ENCODE results near the gene RTEL1. TPM values are rescaled to one million over a fixed set of nuclear protein-coding genes. Genes with fewer than 3 reads are reported as not detected.

RTEL1 gene
- total RNA-seq, 2 experiments from 2014 or later, result 49.8 to 54.3 TPM

DNA sequence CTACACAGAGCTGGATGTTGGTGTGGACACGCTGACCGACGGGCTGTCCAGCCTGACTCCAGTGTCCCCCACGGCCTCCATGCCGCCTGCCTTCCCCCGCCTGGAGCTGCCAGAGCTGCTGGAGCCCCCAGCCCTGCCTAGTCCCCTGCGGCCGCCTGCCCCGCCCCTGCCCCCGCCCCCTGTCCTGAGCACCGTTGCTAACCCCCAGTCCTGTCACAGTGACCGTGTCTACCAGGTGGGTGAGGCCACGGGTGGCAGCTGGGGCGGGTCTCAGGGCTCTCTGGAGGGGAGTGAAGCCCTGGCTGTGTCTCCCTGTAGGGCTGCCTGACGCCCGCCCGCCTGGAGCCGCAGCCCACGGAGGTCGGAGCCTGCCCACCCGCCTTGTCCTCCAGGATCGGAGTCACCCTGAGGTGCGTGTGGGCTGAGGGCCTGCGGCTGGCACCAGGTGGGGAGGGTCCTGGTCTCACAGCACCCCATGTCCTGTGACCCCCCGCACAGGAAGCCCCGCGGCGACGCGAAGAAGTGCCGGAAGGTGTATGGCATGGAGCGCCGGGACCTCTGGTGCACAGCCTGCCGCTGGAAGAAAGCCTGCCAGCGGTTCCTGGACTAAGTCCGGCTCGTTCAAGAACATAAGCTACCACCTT, 84.4 kb downstream of the RTEL1 start:
- Mint-ChIP-seq H3K4me1 (ENCODE audit: low read depth) (no peaks in the 10 kb centered on the region), H3K4me3 (no peak overlapping the region), H3K27ac (no peak overlapping the region), H3K27me3 (ENCODE audit: low read depth) (no peaks in the 10 kb centered on the region), H3K9me3 (ENCODE audit: insufficient read depth) (no peaks in the 10 kb centered on the region), H3K36me3 (ENCODE audit: low read depth) (peaks cover 10% of the 10 kb centered on the region)
- ChIA-PET CTCF (no interaction called here), POLR2A (interaction anchor here (0.9 kb wide), 1 partner anchor 32 kb away, joined by 3 read pairs; no protein-coding TSS in a partner anchor)
- ATAC-seq (no peak), DNase-seq (no peak)

DNA sequence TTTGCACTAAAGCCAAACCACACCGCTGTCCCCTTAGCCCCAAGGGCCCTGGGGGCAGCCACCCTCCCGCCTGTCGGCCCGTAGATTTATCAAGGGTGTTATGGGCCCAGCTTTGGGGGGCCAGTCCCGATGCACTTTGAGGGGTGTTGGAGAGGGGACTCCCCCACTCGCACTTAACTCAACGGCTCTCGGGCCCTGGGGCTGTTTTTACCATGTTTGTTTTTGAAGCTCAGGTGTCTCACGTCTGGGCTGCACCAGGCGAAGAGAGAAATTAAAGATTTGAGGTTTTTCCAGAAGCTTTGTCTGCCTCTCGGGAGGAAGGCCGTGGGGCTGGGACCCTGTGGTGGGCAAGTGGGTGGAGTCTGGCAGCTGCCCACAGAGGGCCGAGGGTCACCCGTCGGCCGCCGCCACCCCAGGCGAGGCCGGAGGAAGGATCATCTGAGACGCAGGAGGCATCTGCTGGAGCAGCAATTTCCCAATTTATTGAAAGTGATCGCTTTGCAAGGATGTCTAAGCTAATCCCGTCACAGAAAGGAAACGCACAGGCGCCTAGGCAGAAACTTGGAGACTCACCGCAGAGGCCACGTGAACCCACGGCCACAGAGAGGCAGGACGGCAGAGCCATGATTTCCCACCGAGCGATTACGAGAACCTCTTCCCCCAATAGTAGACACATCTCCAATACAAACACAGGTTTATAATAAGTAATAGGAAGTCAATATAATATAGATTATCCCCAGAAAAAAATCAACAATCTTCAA, 85.3 kb downstream of the RTEL1 start:
- Mint-ChIP-seq H3K27me3 (ENCODE audit: low read depth) (no peaks in the 10 kb centered on the region), H3K27ac (no peak overlapping the region), H3K9me3 (ENCODE audit: insufficient read depth) (no peaks in the 10 kb centered on the region), H3K4me1 (ENCODE audit: low read depth) (no peaks in the 10 kb centered on the region), H3K4me3 (no peak overlapping the region), H3K36me3 (ENCODE audit: low read depth) (peaks cover 10% of the 10 kb centered on the region)
- POLR2A ChIA-PET, result interaction anchor here (0.9 kb wide), 1 partner anchor 33 kb away, joined by 3 read pairs; no protein-coding TSS in a partner anchor
- DNase-seq (no peak), ATAC-seq (no peak)
- CTCF ChIA-PET, result no interaction called here

DNA sequence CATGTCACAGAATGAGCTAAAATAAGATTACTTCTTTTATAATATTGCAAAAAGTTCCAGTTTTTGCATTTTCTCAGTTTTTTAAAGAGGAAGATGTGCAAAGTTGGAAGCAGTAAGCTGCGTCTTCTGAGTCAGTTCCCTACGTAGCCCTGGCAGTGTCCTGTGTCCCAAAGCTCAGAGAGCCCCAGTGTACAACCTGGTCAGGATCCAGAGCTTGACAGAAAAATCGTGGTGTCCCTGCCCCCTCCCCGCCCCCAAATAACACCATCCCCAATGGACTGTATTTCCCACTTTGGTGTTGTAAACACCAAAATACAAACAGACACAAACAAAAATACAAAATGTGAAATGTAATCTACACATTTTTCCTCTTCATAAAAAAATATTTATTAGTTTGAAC, 86.0 kb downstream of the RTEL1 start:
- Mint-ChIP-seq H3K27me3 (ENCODE audit: low read depth) (no peaks in the 10 kb centered on the region), H3K4me3 (no peak overlapping the region), H3K4me1 (ENCODE audit: low read depth) (no peaks in the 10 kb centered on the region), H3K36me3 (ENCODE audit: low read depth) (peaks cover 10% of the 10 kb centered on the region), H3K9me3 (ENCODE audit: insufficient read depth) (no peaks in the 10 kb centered on the region), H3K27ac (no peak overlapping the region)
- no peak for ATAC-seq
- no peak for DNase-seq
- CTCF ChIA-PET, result no interaction called here
- POLR2A ChIA-PET, result no interaction called here

DNA sequence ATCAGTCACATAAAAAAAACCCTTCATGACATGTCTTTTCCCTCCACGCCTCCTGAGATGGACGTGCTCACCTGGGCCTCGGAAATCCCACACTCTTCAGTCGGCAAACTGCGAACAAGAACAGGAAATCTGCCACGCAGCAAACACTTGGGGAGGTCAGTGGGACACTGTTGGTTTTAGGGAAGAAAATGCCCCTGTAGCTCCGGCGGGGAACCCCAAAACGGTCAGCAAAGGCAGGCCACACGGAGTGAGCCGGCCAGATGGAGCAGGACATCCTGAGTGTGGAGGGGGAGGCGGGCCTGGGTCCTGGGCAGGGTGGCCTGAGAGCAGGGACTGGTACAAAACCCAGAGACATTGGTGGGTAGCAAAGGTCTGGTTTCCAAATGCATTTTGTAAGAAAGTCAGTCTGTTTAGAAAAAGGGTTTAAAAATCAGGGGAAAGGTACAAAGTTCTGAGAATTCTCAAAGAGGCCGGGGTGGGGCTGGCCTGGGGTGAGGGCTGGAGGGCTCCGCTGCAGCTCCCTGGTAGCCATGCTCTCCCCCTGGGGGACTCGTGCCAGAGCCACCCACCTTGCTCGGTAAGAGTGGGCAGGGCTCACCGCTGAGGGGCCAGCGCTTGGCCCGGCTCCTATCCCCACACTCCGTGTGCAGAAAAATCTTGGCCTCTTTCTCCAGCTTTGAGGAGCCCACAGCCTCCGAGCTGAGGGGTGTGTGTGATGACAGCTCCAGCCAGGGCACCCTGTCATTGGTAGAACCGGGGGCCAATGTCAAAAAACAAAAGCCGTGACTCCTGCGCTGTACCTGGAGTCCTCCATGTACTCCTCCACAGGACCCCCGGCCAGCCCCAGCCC, 86.7 kb downstream of the RTEL1 start:
- POLR2A ChIA-PET, result no interaction called here
- Mint-ChIP-seq H3K4me1 (ENCODE audit: low read depth) (peaks cover 4% of the 10 kb centered on the region), H3K9me3 (ENCODE audit: insufficient read depth) (no peaks in the 10 kb centered on the region), H3K4me3 (no peak overlapping the region), H3K36me3 (ENCODE audit: low read depth) (peaks cover 10% of the 10 kb centered on the region), H3K27me3 (ENCODE audit: low read depth) (no peaks in the 10 kb centered on the region), H3K27ac (no peak overlapping the region)
- DNase-seq (no peak), ATAC-seq (no peak)
- CTCF ChIA-PET, result interaction anchor here (0.9 kb wide), 1 partner anchor 103 kb away, joined by 3 read pairs; no protein-coding TSS in a partner anchor

GRCh38 chr20:63745424-63745805, 87.3 kb downstream of the RTEL1 start:
- DNase-seq (no peak), ATAC-seq (no peak)
- Mint-ChIP-seq H3K4me3 (no peak overlapping the region), H3K9me3 (ENCODE audit: insufficient read depth) (no peaks in the 10 kb centered on the region), H3K36me3 (ENCODE audit: low read depth) (peaks cover 10% of the 10 kb centered on the region), H3K27me3 (ENCODE audit: low read depth) (no peaks in the 10 kb centered on the region), H3K27ac (no peak overlapping the region), H3K4me1 (ENCODE audit: low read depth) (peaks cover 9% of the 10 kb centered on the region)
- POLR2A ChIA-PET, result no interaction called here
- CTCF ChIA-PET, result interaction anchor here (0.9 kb wide), 1 partner anchor 103 kb away, joined by 3 read pairs; no protein-coding TSS in a partner anchor

Other genes with a start within 250 kb of the RTEL1 start
- gene KCNQ2, start 185.7 kb upstream of the RTEL1 start, total RNA-seq, result not detected
- gene EEF1A2, start 159.2 kb upstream of the RTEL1 start, total RNA-seq, result not detected
- gene PPDPF, start 137.5 kb upstream of the RTEL1 start, total RNA-seq, result 100 to 1,000 TPM; 292 to 296 TPM
- gene PTK6, start 120.9 kb upstream of the RTEL1 start, total RNA-seq, result under 1 TPM in 1 of 2 experiments, not detected in 1; 0.34 TPM
- not detected for gene SRMS, start 110.6 kb upstream of the RTEL1 start, total RNA-seq
- under 1 TPM; 0.26 to 0.29 TPM for gene FNDC11, start 104.2 kb upstream of the RTEL1 start, total RNA-seq
- gene HELZ2, start 84.1 kb upstream of the RTEL1 start, total RNA-seq, result 100 to 1,000 TPM in 1 of 2 experiments, 10 to 100 TPM in 1; 99.1 to 102 TPM
- 10 to 100 TPM; 16.2 TPM for gene GMEB2, start 31.2 kb upstream of the RTEL1 start, total RNA-seq
- gene STMN3, start 4.9 kb upstream of the RTEL1 start, total RNA-seq, result 10 to 100 TPM; 13.1 to 13.3 TPM
- not detected for gene TNFRSF6B, start 38.3 kb downstream of the RTEL1 start, total RNA-seq
- gene ARFRP1, start 49.7 kb downstream of the RTEL1 start, total RNA-seq, result 10 to 100 TPM; 55.2 to 57.6 TPM
- 10 to 100 TPM; 38.6 to 43.5 TPM for gene ZGPAT, start 49.7 kb downstream of the RTEL1 start, total RNA-seq
- gene LIME1, start 78.4 kb downstream of the RTEL1 start, total RNA-seq, result 100 to 1,000 TPM; 163 to 165 TPM
- gene SLC2A4RG, start 81.5 kb downstream of the RTEL1 start, total RNA-seq, result 10 to 100 TPM; 97.2 TPM
- under 1 TPM in 1 of 2 experiments, not detected in 1; 0.10 TPM for gene ZBTB46, start 173.0 kb downstream of the RTEL1 start, total RNA-seq
- not detected for gene ABHD16B, start 203.2 kb downstream of the RTEL1 start, total RNA-seq
- gene TPD52L2, start 207.0 kb downstream of the RTEL1 start, total RNA-seq, result 10 to 100 TPM; 35.7 to 40.0 TPM
- gene DNAJC5, start 236.8 kb downstream of the RTEL1 start, total RNA-seq, result 10 to 100 TPM; 47.3 to 48.1 TPM